CD4-positive, alpha-beta T cell (primary cell): ENCODE data around the gene ZNF106. TPM values are rescaled to one million over a fixed set of nuclear protein-coding genes. Genes with fewer than 3 reads are reported as not detected.

Source experiments
- ATAC-seq: fragments of 200-7000 bp; cut with Tn5 transposase; one replicate; pipeline ENCODE4 v1.10.0; 2022; ENCODE audit warnings: mild to moderate bottlenecking; ENCODE audit not compliant: poor library complexity
- CTCF ChIA-PET: fragments of 350-600 bp; sonication (Branson Sonifier 250); formaldehyde crosslinking; loops from one replicate; lab custom pipeline; 2021; ENCODE audit warnings: antibody characterized with exemption, inconsistent platforms; lab: Charles Lee
- POLR2A ChIA-PET: fragments of 350-600 bp; sonication (Branson Sonifier 250); formaldehyde crosslinking; loops from one replicate; lab custom pipeline; 2021; ENCODE audit warnings: antibody characterized with exemption, inconsistent platforms; lab: Charles Lee
- DNase-seq, 14 experiments: peaks; one replicate each; pipeline ENCODE4 v3.0.0-alpha.2; 2013 to 2020; ENCODE audit warnings: mixed read lengths in 2 of 14
- H3K27ac ChIP-seq, 2 donors: one replicate each; pipeline versions ENCODE4 v1.5.1 to v1.7.0; 2013; ENCODE audit warnings: low read length in 2 of 2, low read depth in 1 of 2, mild to moderate bottlenecking in 1 of 2
- H3K27me3 ChIP-seq, 2 experiments: 1 replicate in 1 of 2; 2 replicates in 1 of 2; pipeline versions ENCODE4 v1.6.1 to v1.7.0; 2013; ENCODE audit warnings: low read length in 2 of 2, control low read depth in 1 of 2, mild to moderate bottlenecking in 1 of 2, moderate library complexity in 1 of 2; ENCODE audit not compliant: insufficient read depth in 2 of 2, control insufficient read depth in 1 of 2
- H3K36me3 ChIP-seq: one replicate; pipeline ENCODE4 v1.6.1; 2013; ENCODE audit warnings: low read length, control low read depth; ENCODE audit not compliant: insufficient read depth
- H3K4me1 ChIP-seq: one replicate; pipeline ENCODE4 v1.6.1; 2013; ENCODE audit warnings: low read length, control low read depth; ENCODE audit not compliant: insufficient read depth
- H3K4me3 ChIP-seq: one replicate; pipeline ENCODE4 v1.5.1; 2013; ENCODE audit warnings: mild to moderate bottlenecking, low read length, moderate library complexity
- H3K9me3 ChIP-seq, 2 experiments: 1 replicate in 1 of 2; 2 replicates in 1 of 2; pipeline versions ENCODE4 v1.6.1 to v1.7.0; 2013; ENCODE audit warnings: low read length in 2 of 2, mild to moderate bottlenecking in 2 of 2, control low read depth in 1 of 2, moderate library complexity in 1 of 2; ENCODE audit not compliant: control insufficient read depth in 1 of 2, insufficient read depth in 1 of 2
- H3K27ac Mint-ChIP-seq: one replicate; pipeline ENCODE4 v1.8.0; 2020; ENCODE audit warnings: mixed read lengths
- H3K27me3 Mint-ChIP-seq: one replicate; pipeline ENCODE4 v1.8.0; 2021; ENCODE audit warnings: mixed read lengths
- H3K36me3 Mint-ChIP-seq: one replicate; pipeline ENCODE4 v1.8.0; 2021; ENCODE audit warnings: low read depth, mixed read lengths
- H3K4me1 Mint-ChIP-seq: one replicate; pipeline ENCODE4 v1.8.0; 2021; ENCODE audit warnings: low read depth, mixed read lengths
- H3K4me3 Mint-ChIP-seq: one replicate; pipeline ENCODE4 v1.8.0; 2020; ENCODE audit warnings: mild to moderate bottlenecking, mixed read lengths
- H3K9me3 Mint-ChIP-seq: one replicate; pipeline ENCODE4 v1.8.0; 2020; ENCODE audit warnings: mixed read lengths
- CTCF ChIP-seq: fragments of 200-600 bp; IDR thresholded peaks from one replicate; pipeline ENCODE4 v1.8.0; 2022; ENCODE audit warnings: antibody characterized with exemption, mild to moderate bottlenecking
- intact Hi-C, 2 experiments: fragments of 100-400 bp; cut with DNase I in 1 of 2; cut with micrococcal nuclease in 1 of 2; formaldehyde crosslinking; loops; one replicate each; pipeline versions ENCODE4 v1.15.1 to v1.9.0; 2023 to 2025; cut with DNase I, micrococcal nuclease
- total RNA-seq, 174 experiments: library from RNA in 2 of 174; stranded (reverse) in 2 of 174; gene quantifications; one replicate each; pipeline ENCODE4 v1.2.3 and lab custom pipeline; 2021 to 2026

Gene ZNF106
- total RNA-seq, 2 experiments from 2014 or later = 30.9 to 31.4 TPM

GRCh38 chr15:42494998-42495360 is 4.0 kb upstream of the ZNF106 start:
- Histone ChIP-seq H3K27ac (peak overlapping the region; percentile 20 to 64), H3K36me3 (no peaks in the 10 kb centered on the region), H3K4me1 (peaks cover 52% of the 10 kb centered on the region), H3K9me3 (no peaks in the 10 kb centered on the region), H3K27me3 (no peaks in the 10 kb centered on the region), H3K4me3 (peak overlapping the region; percentile 98)
- H3K4me1 Mint-ChIP-seq = peaks cover 70% of the 10 kb centered on the region
- no peak for TF ChIP-seq CTCF
- H3K4me3 Mint-ChIP-seq = peak overlapping the region; percentile 98
- peak overlapping the region; percentile 94 for H3K27ac Mint-ChIP-seq
- no peaks in the 10 kb centered on the region for H3K27me3 Mint-ChIP-seq
- intact Hi-C loops = loop anchor here (2.0 to 10.0 kb wide), 7 partner anchors 77 to 630 kb away; partner anchors contain the start of genes CDAN1 (in 1 of the 2), GANC (in 1 of the 2), TMEM87A (in 1 of the 2) and VPS39 (in 1 of the 2)
- no peaks in the 10 kb centered on the region for H3K9me3 Mint-ChIP-seq
- DNase-seq = peak in 6 of 14 experiments; percentile 9 to 59 (median 24)
- peaks cover 23% of the 10 kb centered on the region for H3K36me3 Mint-ChIP-seq
- ChIA-PET POLR2A (interaction anchor here (0.6 to 2.1 kb wide), 10 partner anchors 10 to 1329 kb away, joined by 3 to 18 read pairs (median 4); partner anchors contain the start of genes GANC, HAUS2, LRRC57 and MAPKBP1), CTCF (no interaction called here)
- no peak for ATAC-seq

GRCh38 chr15:42493679-42494078 is 2.7 kb upstream of the ZNF106 start:
- Histone ChIP-seq H3K9me3 (no peaks in the 10 kb centered on the region), H3K27me3 (no peaks in the 10 kb centered on the region), H3K4me1 (peaks cover 61% of the 10 kb centered on the region), H3K27ac (no peak overlapping the region), H3K36me3 (no peaks in the 10 kb centered on the region), H3K4me3 (no peak overlapping the region)
- peaks cover 23% of the 10 kb centered on the region for H3K36me3 Mint-ChIP-seq
- CTCF ChIA-PET = no interaction called here
- no peaks in the 10 kb centered on the region for H3K9me3 Mint-ChIP-seq
- H3K4me1 Mint-ChIP-seq = peaks cover 64% of the 10 kb centered on the region
- no peaks in the 10 kb centered on the region for H3K27me3 Mint-ChIP-seq
- H3K27ac Mint-ChIP-seq = peak overlapping the region; percentile 94
- peak overlapping the region; percentile 82 for H3K4me3 Mint-ChIP-seq
- POLR2A ChIA-PET = interaction anchor here (0.8 to 1.2 kb wide), 2 partner anchors 10 to 592 kb away, joined by 3 to 4 read pairs; no protein-coding TSS in a partner anchor
- no peak for TF ChIP-seq CTCF
- DNase-seq (no peak), ATAC-seq (no peak)
- intact Hi-C loops = loop anchor here in 1 of 2 experiments (2.0 to 10.0 kb wide), 4 partner anchors 221 to 631 kb away; partner anchors contain the start of genes CDAN1, GANC, TMEM87A and VPS39

- CTCF ChIA-PET = interaction anchor here (1.4 to 2.3 kb wide), 2 partner anchors 15 to 20 kb away, joined by 4 to 6 read pairs; no protein-coding TSS in a partner anchor
- H3K4me3 Mint-ChIP-seq = peak overlapping the region; percentile 100
Observed at GRCh38 chr15:42491539-42492225, 741 bp upstream of the ZNF106 start.

More at GRCh38 chr15:42491539-42492225, 741 bp upstream of the ZNF106 start:
- Mint-ChIP-seq H3K4me1 (peaks cover 62% of the 10 kb centered on the region), H3K36me3 (peaks cover 30% of the 10 kb centered on the region), H3K27ac (peak overlapping the region; percentile 99), H3K27me3 (no peaks in the 10 kb centered on the region), H3K9me3 (no peaks in the 10 kb centered on the region)
- intact Hi-C loops = loop anchor here (1.0 to 10.0 kb wide), 5 partner anchors 57 to 633 kb away; partner anchors contain the start of genes CDAN1 (in 1 of the 2), HAUS2 (in 1 of the 2), LRRC57 (in 1 of the 2) and VPS39 (in 1 of the 2)
- H3K4me3 ChIP-seq = peak overlapping the region; percentile 81
- no peaks in the 10 kb centered on the region for H3K36me3 ChIP-seq
- H3K4me1 ChIP-seq = peaks cover 55% of the 10 kb centered on the region
- TF ChIP-seq CTCF = no peak
- no peaks in the 10 kb centered on the region for H3K9me3 ChIP-seq
- no peaks in the 10 kb centered on the region for H3K27me3 ChIP-seq
- DNase-seq (no peak), ATAC-seq (no peak)
- H3K27ac ChIP-seq = peak overlapping the region; percentile 76 to 94
- POLR2A ChIA-PET = interaction anchor here (1.2 to 2.6 kb wide), 11 partner anchors 8 to 218 kb away, joined by 3 to 19 read pairs (median 8); partner anchors contain the start of genes GANC, HAUS2, LRRC57 and STARD9
